ENCODE results near the gene NEURL1B.

NEURL1B gene

DNA sequence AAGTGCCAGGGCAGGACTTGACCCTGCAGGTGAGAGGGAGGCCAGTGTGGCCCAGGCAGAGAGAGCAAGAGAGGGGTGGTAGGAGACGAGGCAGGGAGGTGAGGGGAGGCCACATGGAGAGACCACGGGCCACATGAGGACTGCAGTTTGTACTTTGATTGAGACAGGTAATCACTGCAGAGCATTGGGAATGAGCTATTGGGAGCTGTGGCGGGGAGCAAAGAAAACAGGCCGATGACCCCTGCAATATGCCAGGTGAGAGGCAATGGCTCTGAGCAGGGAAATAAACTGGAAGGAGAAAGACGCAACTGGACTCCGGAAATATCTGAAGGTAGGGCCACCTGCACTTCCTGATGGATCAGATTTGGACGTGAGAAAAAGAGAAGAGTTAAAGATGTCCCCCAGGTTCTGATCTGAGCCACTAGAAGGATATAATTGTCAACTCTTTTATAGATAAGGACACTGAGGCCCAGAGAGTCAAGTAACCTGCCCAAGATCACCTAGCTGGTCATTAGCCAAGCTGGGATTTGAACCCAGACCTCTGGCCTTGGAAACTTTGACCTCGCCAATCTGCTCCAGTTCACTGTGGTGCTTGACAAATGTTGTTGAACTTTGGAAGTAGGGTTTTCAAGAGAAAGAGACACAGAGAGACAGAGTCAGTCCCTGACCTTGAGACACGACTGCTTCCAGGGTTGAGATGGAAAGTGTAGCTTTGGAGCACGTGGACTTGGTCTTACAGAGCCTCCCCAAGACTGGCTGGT lies 87.6 kb downstream of the NEURL1B start:
- Histone ChIP-seq H3K27ac (replicated peaks) (no peak overlapping the region), H3K27me3 (ENCODE audit: insufficient read depth, poor library complexity, severe bottlenecking) (no peaks in the 10 kb centered on the region)
- TF ChIP-seq, protein P1, sequence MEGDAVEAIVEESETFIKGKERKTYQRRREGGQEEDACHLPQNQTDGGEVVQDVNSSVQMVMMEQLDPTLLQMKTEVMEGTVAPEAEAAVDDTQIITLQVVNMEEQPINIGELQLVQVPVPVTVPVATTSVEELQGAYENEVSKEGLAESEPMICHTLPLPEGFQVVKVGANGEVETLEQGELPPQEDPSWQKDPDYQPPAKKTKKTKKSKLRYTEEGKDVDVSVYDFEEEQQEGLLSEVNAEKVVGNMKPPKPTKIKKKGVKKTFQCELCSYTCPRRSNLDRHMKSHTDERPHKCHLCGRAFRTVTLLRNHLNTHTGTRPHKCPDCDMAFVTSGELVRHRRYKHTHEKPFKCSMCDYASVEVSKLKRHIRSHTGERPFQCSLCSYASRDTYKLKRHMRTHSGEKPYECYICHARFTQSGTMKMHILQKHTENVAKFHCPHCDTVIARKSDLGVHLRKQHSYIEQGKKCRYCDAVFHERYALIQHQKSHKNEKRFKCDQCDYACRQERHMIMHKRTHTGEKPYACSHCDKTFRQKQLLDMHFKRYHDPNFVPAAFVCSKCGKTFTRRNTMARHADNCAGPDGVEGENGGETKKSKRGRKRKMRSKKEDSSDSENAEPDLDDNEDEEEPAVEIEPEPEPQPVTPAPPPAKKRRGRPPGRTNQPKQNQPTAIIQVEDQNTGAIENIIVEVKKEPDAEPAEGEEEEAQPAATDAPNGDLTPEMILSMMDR (IDR thresholded peaks at IDR 0.05; ENCODE audit: insufficient read depth, low read length): no peak
- TF ChIP-seq GABPA (IDR thresholded peaks at IDR 0.05; ENCODE audit: low read depth) (no peak), POLR2AphosphoS5 (IDR thresholded peaks at IDR 0.05; ENCODE audit: low read depth) (no peak), SPI1 (IDR thresholded peaks at IDR 0.05; ENCODE audit: borderline replicate concordance, low read depth) (no peak)
- TF ChIP-seq, protein P2, sequence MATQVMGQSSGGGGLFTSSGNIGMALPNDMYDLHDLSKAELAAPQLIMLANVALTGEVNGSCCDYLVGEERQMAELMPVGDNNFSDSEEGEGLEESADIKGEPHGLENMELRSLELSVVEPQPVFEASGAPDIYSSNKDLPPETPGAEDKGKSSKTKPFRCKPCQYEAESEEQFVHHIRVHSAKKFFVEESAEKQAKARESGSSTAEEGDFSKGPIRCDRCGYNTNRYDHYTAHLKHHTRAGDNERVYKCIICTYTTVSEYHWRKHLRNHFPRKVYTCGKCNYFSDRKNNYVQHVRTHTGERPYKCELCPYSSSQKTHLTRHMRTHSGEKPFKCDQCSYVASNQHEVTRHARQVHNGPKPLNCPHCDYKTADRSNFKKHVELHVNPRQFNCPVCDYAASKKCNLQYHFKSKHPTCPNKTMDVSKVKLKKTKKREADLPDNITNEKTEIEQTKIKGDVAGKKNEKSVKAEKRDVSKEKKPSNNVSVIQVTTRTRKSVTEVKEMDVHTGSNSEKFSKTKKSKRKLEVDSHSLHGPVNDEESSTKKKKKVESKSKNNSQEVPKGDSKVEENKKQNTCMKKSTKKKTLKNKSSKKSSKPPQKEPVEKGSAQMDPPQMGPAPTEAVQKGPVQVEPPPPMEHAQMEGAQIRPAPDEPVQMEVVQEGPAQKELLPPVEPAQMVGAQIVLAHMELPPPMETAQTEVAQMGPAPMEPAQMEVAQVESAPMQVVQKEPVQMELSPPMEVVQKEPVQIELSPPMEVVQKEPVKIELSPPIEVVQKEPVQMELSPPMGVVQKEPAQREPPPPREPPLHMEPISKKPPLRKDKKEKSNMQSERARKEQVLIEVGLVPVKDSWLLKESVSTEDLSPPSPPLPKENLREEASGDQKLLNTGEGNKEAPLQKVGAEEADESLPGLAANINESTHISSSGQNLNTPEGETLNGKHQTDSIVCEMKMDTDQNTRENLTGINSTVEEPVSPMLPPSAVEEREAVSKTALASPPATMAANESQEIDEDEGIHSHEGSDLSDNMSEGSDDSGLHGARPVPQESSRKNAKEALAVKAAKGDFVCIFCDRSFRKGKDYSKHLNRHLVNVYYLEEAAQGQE (IDR thresholded peaks at IDR 0.05; ENCODE audit: insufficient replicate concordance, low read depth): no peak

DNA sequence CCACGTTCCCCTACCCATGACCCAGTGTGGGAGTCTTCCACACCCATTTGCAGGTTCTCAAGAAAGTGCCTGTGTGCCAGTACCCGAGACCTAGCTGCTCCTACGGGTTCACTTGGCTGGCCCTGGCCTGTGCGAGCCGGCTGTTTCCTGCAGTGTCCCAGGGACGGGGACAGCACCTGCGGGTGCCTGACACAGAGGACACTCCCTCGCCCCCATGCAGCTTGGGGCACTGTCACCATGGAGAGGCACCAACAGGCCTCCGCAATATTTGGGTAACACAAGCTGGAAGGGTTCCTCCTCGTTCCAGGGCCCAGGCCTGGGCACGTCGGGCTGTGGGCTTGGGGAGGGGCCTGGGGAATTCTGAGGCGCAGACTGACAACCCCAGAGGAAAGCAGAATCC lies 88.5 kb downstream of the NEURL1B start:
- no peak overlapping the region for H3K27ac ChIP-seq (replicated peaks)
- no peak for DNase-seq (ENCODE audit: low read depth in 1 of 2, low spot score in 1 of 2)
- no peaks in the 10 kb centered on the region for H3K27me3 ChIP-seq (ENCODE audit: insufficient read depth, poor library complexity, severe bottlenecking)
- TF ChIP-seq, protein P2 (IDR thresholded peaks at IDR 0.05; ENCODE audit: insufficient replicate concordance, low read depth): no peak
- no peak for TF ChIP-seq GABPA (IDR thresholded peaks at IDR 0.05; ENCODE audit: low read depth)
- no peak overlapping the region for H3K4me3 ChIP-seq (replicated peaks; ENCODE audit: insufficient read depth, low read length)

More for the DNA sequence above, 87.6 kb downstream of the NEURL1B start:
- no peak overlapping the region for H3K4me3 ChIP-seq (replicated peaks; ENCODE audit: insufficient read depth, low read length)
- DNase-seq (ENCODE audit: low read depth in 1 of 2, low spot score in 1 of 2): no peak

DNA sequence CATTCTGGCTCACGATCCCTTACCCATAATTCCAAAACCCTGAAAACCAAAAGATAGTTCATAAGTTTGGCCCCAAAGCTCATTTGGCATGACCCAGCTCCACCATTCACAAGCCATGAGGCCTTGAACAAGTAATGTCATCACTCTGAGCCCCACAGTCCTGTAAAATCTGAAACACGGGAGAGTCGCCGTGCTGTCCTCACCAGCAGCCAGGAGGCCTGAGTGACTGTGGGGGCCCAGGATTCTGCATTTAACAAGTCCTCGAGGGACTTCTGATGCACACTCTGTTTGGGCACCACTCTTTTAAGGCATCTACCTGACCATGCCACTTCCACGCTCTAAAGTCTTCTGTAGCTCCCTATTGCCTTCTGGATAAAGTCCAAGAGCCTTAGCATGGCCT lies 89.2 kb downstream of the NEURL1B start:
- Histone ChIP-seq H3K27ac (replicated peaks) (no peak overlapping the region), H3K27me3 (ENCODE audit: insufficient read depth, poor library complexity, severe bottlenecking) (no peaks in the 10 kb centered on the region), H3K4me3 (replicated peaks; ENCODE audit: insufficient read depth, low read length) (no peak overlapping the region)
- TF ChIP-seq, protein P1 (IDR thresholded peaks at IDR 0.05; ENCODE audit: insufficient read depth, low read length): no peak
- TF ChIP-seq, protein P2 (IDR thresholded peaks at IDR 0.05; ENCODE audit: insufficient replicate concordance, low read depth): no peak
- TF ChIP-seq SPI1 (IDR thresholded peaks at IDR 0.05; ENCODE audit: borderline replicate concordance, low read depth): no peak
- TF ChIP-seq POLR2AphosphoS5 (IDR thresholded peaks at IDR 0.05; ENCODE audit: low read depth): no peak
- TF ChIP-seq GABPA (IDR thresholded peaks at IDR 0.05; ENCODE audit: low read depth): no peak
- no peak for DNase-seq (ENCODE audit: low read depth in 1 of 2, low spot score in 1 of 2)

All from HL-60 (cell line).